SK-N-SH (cell line): ENCODE measurements around the gene GAB2.

Experiments
- CTCF ChIP-seq: fragments of 200-600 bp; sonication (generic); IDR thresholded peaks from 2 replicates; pipeline ENCODE4 v1.6.1; 2017; ENCODE audit warnings: antibody characterized with exemption, mild to moderate bottlenecking, moderate library complexity
- EP300 ChIP-seq, 2 experiments: IDR thresholded peaks; 2 replicates each; pipeline versions ENCODE4 v1.4.0 to v1.6.1; 2012; ENCODE audit warnings: borderline replicate concordance in 1 of 2, low read depth in 1 of 2, low read length in 1 of 2
- FOSL2 ChIP-seq: IDR thresholded peaks from 2 replicates; pipeline ENCODE4 v1.4.0; 2012; ENCODE audit warnings: low read depth, mild to moderate bottlenecking, moderate library complexity, borderline replicate concordance
- POLR2AphosphoS5 ChIP-seq: IDR thresholded peaks from 2 replicates; pipeline ENCODE4 v1.6.1; 2012; ENCODE audit warnings: low read depth, low read length
- RXRA ChIP-seq: IDR thresholded peaks from 2 replicates; pipeline ENCODE4 v1.4.0; 2012; ENCODE audit warnings: low read depth, mild to moderate bottlenecking, borderline replicate concordance
- TAF1 ChIP-seq: IDR thresholded peaks from 2 replicates; pipeline ENCODE4 v1.6.1; 2012; ENCODE audit warnings: low read depth, mild to moderate bottlenecking, low read length, moderate library complexity, borderline replicate concordance
- TF ChIP-seq, protein P1 (sequence below): fragments of 150-350 bp; IDR thresholded peaks from 2 replicates; pipeline ENCODE4 v1.6.1; 2016; ENCODE audit warnings: mild to moderate bottlenecking, low read depth, low read length
- TF ChIP-seq, protein P2 (sequence below): IDR thresholded peaks from 2 replicates; pipeline ENCODE4 v1.6.1; 2012; ENCODE audit warnings: mild to moderate bottlenecking, low read depth, low read length, moderate library complexity

- TF ChIP-seq CTCF = no peak
- no peak for TF ChIP-seq EP300 (IDR thresholded peaks at IDR 0.05; ENCODE audit: borderline replicate concordance in 1 of 2, low read depth in 1 of 2, low read length in 1 of 2)
- TF ChIP-seq POLR2AphosphoS5 = no peak
- TF ChIP-seq, protein P1, sequence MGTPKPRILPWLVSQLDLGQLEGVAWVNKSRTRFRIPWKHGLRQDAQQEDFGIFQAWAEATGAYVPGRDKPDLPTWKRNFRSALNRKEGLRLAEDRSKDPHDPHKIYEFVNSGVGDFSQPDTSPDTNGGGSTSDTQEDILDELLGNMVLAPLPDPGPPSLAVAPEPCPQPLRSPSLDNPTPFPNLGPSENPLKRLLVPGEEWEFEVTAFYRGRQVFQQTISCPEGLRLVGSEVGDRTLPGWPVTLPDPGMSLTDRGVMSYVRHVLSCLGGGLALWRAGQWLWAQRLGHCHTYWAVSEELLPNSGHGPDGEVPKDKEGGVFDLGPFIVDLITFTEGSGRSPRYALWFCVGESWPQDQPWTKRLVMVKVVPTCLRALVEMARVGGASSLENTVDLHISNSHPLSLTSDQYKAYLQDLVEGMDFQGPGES = no peak
- TF ChIP-seq, protein P2, sequence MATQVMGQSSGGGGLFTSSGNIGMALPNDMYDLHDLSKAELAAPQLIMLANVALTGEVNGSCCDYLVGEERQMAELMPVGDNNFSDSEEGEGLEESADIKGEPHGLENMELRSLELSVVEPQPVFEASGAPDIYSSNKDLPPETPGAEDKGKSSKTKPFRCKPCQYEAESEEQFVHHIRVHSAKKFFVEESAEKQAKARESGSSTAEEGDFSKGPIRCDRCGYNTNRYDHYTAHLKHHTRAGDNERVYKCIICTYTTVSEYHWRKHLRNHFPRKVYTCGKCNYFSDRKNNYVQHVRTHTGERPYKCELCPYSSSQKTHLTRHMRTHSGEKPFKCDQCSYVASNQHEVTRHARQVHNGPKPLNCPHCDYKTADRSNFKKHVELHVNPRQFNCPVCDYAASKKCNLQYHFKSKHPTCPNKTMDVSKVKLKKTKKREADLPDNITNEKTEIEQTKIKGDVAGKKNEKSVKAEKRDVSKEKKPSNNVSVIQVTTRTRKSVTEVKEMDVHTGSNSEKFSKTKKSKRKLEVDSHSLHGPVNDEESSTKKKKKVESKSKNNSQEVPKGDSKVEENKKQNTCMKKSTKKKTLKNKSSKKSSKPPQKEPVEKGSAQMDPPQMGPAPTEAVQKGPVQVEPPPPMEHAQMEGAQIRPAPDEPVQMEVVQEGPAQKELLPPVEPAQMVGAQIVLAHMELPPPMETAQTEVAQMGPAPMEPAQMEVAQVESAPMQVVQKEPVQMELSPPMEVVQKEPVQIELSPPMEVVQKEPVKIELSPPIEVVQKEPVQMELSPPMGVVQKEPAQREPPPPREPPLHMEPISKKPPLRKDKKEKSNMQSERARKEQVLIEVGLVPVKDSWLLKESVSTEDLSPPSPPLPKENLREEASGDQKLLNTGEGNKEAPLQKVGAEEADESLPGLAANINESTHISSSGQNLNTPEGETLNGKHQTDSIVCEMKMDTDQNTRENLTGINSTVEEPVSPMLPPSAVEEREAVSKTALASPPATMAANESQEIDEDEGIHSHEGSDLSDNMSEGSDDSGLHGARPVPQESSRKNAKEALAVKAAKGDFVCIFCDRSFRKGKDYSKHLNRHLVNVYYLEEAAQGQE = no peak
- TF ChIP-seq TAF1 = no peak
- no peak for TF ChIP-seq RXRA
- TF ChIP-seq FOSL2 = no peak
These were observed 173.5 kb downstream of the GAB2 start for GRCh38 chr11:78244080-78244479.
